ENCODE results near the gene RALY. TPM values are rescaled to one million over a fixed set of nuclear protein-coding genes. Genes with fewer than 3 reads are reported as not detected.

Gene RALY
- total and polyA plus RNA-seq, 10 of the 15 experiments (the other 5 are each of a cell fraction or from before 2014, with no cell fraction given), result 1.2 to 246 (median 137) TPM

GRCh38 chr20:34085544-34086040 lies 91.9 kb downstream of the RALY start:
- no peak overlapping the region for H3K27ac ChIP-seq (ENCODE audit: control insufficient read depth, insufficient read depth)
- no peak for TF ChIP-seq NR2C2 (IDR thresholded peaks at IDR 0.05; ENCODE audit: borderline replicate concordance, control insufficient read depth, insufficient read length, low read depth)
- WGBS (ENCODE audit: insufficient coverage, insufficient replicate concordance, low lambda C conversion rate, missing lambda C conversion rate), result 67% methylated on average over 5 of the region's 5 CpGs
- intact Hi-C loops (cut with micrococcal nuclease; ENCODE audit: unreplicated experiment), result no loop called here
- no peaks in the 10 kb centered on the region for H3K9me3 ChIP-seq (replicated peaks; ENCODE audit: control insufficient read depth, insufficient read depth, low read length)
- ChIA-PET CTCF (interaction anchor here (1.1 kb wide), 1 partner anchor 17 kb away, joined by 3 read pairs; no protein-coding TSS in a partner anchor), RAD21 (ENCODE audit: unreplicated experiment) (no interaction called here), POLR2A (interaction anchor here (1.4 kb wide), 1 partner anchor 23 kb away, joined by 3 read pairs; no protein-coding TSS in a partner anchor), SMC1A (ENCODE audit: uncharacterized antibody, unreplicated experiment) (no interaction called here)
- in situ Hi-C loops (cut with MboI), result no loop called here
- ATAC-seq (no peak), DNase-seq (ENCODE audit: low read depth, low spot score) (no peak), FAIRE-seq (no peak)
- H3K9ac ChIP-seq (ENCODE audit: control insufficient read depth, insufficient read depth, low read length), result no peak overlapping the region
- no peaks in the 10 kb centered on the region for H3K27me3 ChIP-seq (replicated peaks in 1 of 2; ENCODE audit: control insufficient read depth in 2 of 2, insufficient read depth in 2 of 2, low read length in 1 of 2)
- H3K36me3 ChIP-seq (ENCODE audit: control insufficient read depth in 2 of 2, insufficient read depth in 2 of 2, low read length in 1 of 2), result peaks cover 23 to 39% of the 10 kb centered on the region in 2 experiments
- H3K4me3 ChIP-seq, result no peak overlapping the region
- no peaks in the 10 kb centered on the region for H3K79me2 ChIP-seq (ENCODE audit: control insufficient read depth, insufficient read depth, low read length)
- no peaks in the 10 kb centered on the region for H3K4me1 ChIP-seq (ENCODE audit: control insufficient read depth, insufficient read depth, low read length)
- BruUV-seq (replicated peaks), result no TSS peak
- H3K4me2 ChIP-seq (ENCODE audit: control insufficient read depth, insufficient read depth), result no peak overlapping the region
- no peak overlapping the region for H2AFZ ChIP-seq (ENCODE audit: control insufficient read depth, low read depth, low read length)
- H4K20me1 ChIP-seq (ENCODE audit: control insufficient read depth, insufficient read depth), result 0 out of 2 replicates have a peak, but pooled peaks cover 3% of the 10 kb centered on the region

- TSS peak; percentile 8 for BruUV-seq (replicated peaks)
- TF ChIP-seq USF1 (IDR thresholded peaks at IDR 0.05; ENCODE audit: borderline replicate concordance, extremely low read length, insufficient read depth, low read depth, low read length) (no peak), MTA3 (IDR thresholded peaks at IDR 0.05; ENCODE audit: borderline replicate concordance, low read length) (0 out of 2 replicates have a peak, but pooled peaks have one; percentile 31), POLR2A (IDR thresholded peaks at IDR 0.05; ENCODE audit: low read depth, low read length) (peak; percentile 51; the same call in 1 of the 2 replicates), YY1 (IDR thresholded peaks at IDR 0.05; ENCODE audit: low read depth, low read length) (no peak)
- ChIA-PET RAD21 (ENCODE audit: unreplicated experiment) (no interaction called here), CTCF (interaction anchor here (1.2 kb wide), 1 partner anchor 20 kb away, joined by 4 read pairs; no protein-coding TSS in a partner anchor), SMC1A (ENCODE audit: uncharacterized antibody, unreplicated experiment) (interaction anchor here (1.1 kb wide), 1 partner anchor 19 kb away, joined by 4 read pairs; no protein-coding TSS in a partner anchor), POLR2A (no interaction called here)
- H3K27ac ChIP-seq (ENCODE audit: control insufficient read depth, insufficient read depth), result no peak overlapping the region
- H3K4me3 ChIP-seq, result no peak overlapping the region
- WGBS (ENCODE audit: insufficient coverage, insufficient replicate concordance, low lambda C conversion rate, missing lambda C conversion rate), result 91% methylated on average over 15 of the region's 15 CpGs
- no peaks in the 10 kb centered on the region for H3K79me2 ChIP-seq (ENCODE audit: control insufficient read depth, insufficient read depth, low read length)
- H4K20me1 ChIP-seq (ENCODE audit: control insufficient read depth, insufficient read depth), result no peaks in the 10 kb centered on the region
- no peaks in the 10 kb centered on the region for H3K9me3 ChIP-seq (replicated peaks; ENCODE audit: control insufficient read depth, insufficient read depth, low read length)
- FAIRE-seq (no peak), ATAC-seq (no peak), DNase-seq (ENCODE audit: low read depth, low spot score) (no peak)
- H3K36me3 ChIP-seq (ENCODE audit: control insufficient read depth in 2 of 2, insufficient read depth in 2 of 2, low read length in 1 of 2), result peaks cover 22 to 50% of the 10 kb centered on the region in 2 experiments
- H3K4me2 ChIP-seq (ENCODE audit: control insufficient read depth, insufficient read depth), result no peak overlapping the region
- no peak overlapping the region for H2AFZ ChIP-seq (ENCODE audit: control insufficient read depth, low read depth, low read length)
- no peaks in the 10 kb centered on the region for H3K4me1 ChIP-seq (ENCODE audit: control insufficient read depth, insufficient read depth, low read length)
- no peaks in the 10 kb centered on the region for H3K27me3 ChIP-seq (replicated peaks in 1 of 2; ENCODE audit: control insufficient read depth in 2 of 2, insufficient read depth in 2 of 2, low read length in 1 of 2)
- intact Hi-C loops (cut with micrococcal nuclease; ENCODE audit: unreplicated experiment), result no loop called here
- in situ Hi-C loops (cut with MboI), result no loop called here
- H3K9ac ChIP-seq (ENCODE audit: control insufficient read depth, insufficient read depth, low read length), result no peak overlapping the region
Measured at GRCh38 chr20:34088305-34089174, 94.8 kb downstream of the RALY start.

Measured in GM12878 (cell line).